GM12892 (cell line): ENCODE results near the gene KDR.

ENCODE experiments used
- POLR2A ChIP-seq: IDR thresholded peaks from 2 replicates; pipeline ENCODE4 v1.6.1; 2011; ENCODE audit warnings: low read depth, low read length, control low read depth
- POLR2AphosphoS5 ChIP-seq: IDR thresholded peaks from 2 replicates; pipeline ENCODE4 v1.6.1; 2011; ENCODE audit warnings: low read depth, low read length, control low read depth
- TAF1 ChIP-seq: IDR thresholded peaks from 2 replicates; pipeline ENCODE4 v1.6.1; 2011; ENCODE audit warnings: low read depth, mild to moderate bottlenecking, control low read depth, low read length, borderline replicate concordance

DNA sequence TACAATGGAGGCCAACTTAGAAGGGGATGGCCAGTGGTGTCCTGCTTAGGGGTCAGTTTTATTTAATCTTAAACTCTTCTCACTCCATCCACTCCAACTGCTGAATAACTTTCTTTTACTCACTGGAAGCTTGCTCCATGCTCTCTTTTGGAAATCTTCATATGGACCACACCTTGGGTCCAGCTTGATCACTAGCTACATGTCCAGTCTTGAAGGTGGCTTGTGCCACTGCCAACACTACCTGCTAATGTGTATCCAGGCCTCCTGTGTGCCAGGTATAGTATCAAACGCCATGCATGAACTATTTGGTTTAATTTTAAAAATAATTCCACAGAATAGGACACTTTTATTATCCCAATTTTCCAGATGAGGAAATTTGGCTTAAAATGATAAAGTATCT lies 37.0 kb upstream of the KDR start:
- TF ChIP-seq POLR2AphosphoS5 (no peak), POLR2A (no peak), TAF1 (no peak)
